Omental fat pad (tissue), 4 donors: ENCODE results near the gene OTOF. TPM values are rescaled to one million over a fixed set of nuclear protein-coding genes. Genes with fewer than 3 reads are reported as not detected.
"Not testable (repeated sequence)": the region's sequence is repeated elsewhere in the genome, so short reads cannot be mapped to it uniquely, and the experiment has no call there.

Experiments
- ATAC-seq: fragments of 150-250 bp; one replicate; pipeline ENCODE4 v1.9.1; 2016; ENCODE audit warnings: mild to moderate bottlenecking, moderate library complexity; ENCODE audit not compliant: low FRiP score
- DNase-seq: peaks from one replicate; pipeline ENCODE4 v3.0.0-alpha.2; 2019; ENCODE audit warnings: low spot score
- CTCF ChIP-seq, 3 donors: fragments of 450-650 bp; IDR thresholded peaks; one replicate each; pipeline ENCODE4 v1.5.1; 2016 to 2017; ENCODE audit warnings: antibody characterized with exemption in 3 of 3, mild to moderate bottlenecking in 3 of 3, moderate library complexity in 2 of 3
- total RNA-seq, 4 donors: library from RNA; depleted of rRNA; stranded (reverse); fragments of >200 nt; gene quantifications; one replicate each; pipeline ENCODE4 v1.1.0, GENCODE V29; 2016

OTOF gene
- total RNA-seq, 4 donors from 2014 or later, result 0.06 TPM; not detected in 3

GRCh38 chr2:26471766-26472706, 5.9 kb downstream of the OTOF start:
- ATAC-seq (no peak), DNase-seq (no peak)
- TF ChIP-seq CTCF (IDR thresholded peaks at IDR 0.05), result no peak

GRCh38 chr2:26471289-26471688, 6.6 kb downstream of the OTOF start:
- no peak for ATAC-seq
- no peak for DNase-seq
- no peak for TF ChIP-seq CTCF (IDR thresholded peaks at IDR 0.05)

- no peak for ATAC-seq
- DNase-seq, result no peak
- no peak for TF ChIP-seq CTCF (IDR thresholded peaks at IDR 0.05)
These were observed 7.2 kb downstream of the OTOF start for GRCh38 chr2:26470601-26471260.

- no peak for TF ChIP-seq CTCF (IDR thresholded peaks at IDR 0.05)
- DNase-seq (no peak), ATAC-seq (no peak)
These were observed 8.0 kb downstream of the OTOF start for GRCh38 chr2:26469955-26470354.

- TF ChIP-seq CTCF (IDR thresholded peaks at IDR 0.05), result no peak
- DNase-seq, result no peak
- no peak for ATAC-seq
These were observed 8.7 kb downstream of the OTOF start for GRCh38 chr2:26469092-26469710.

GRCh38 chr2:26468544-26468943, 9.4 kb downstream of the OTOF start:
- ATAC-seq, DNase-seq: not testable (repeated sequence)

GRCh38 chr2:26466662-26467310, 11.1 kb downstream of the OTOF start:
- TF ChIP-seq CTCF (IDR thresholded peaks at IDR 0.05), result no peak
- ATAC-seq (no peak), DNase-seq (no peak)
